Neural progenitor cell (in vitro differentiated cells): ENCODE results near the gene MAB21L1. TPM values are rescaled to one million over a fixed set of nuclear protein-coding genes. Genes with fewer than 3 reads are reported as not detected.

ENCODE experiments used
- DNase-seq: peaks from one replicate; pipeline ENCODE4 v3.0.0-alpha.2; 2016; ENCODE audit warnings: low spot score
- H2AFZ ChIP-seq: fragments of 200-600 bp; sonication (generic); replicated peaks from 2 replicates; pipeline ENCODE4 v1.6.1; 2016; ENCODE audit warnings: antibody characterized with exemption
- H3F3A ChIP-seq: fragments of 200-600 bp; sonication (generic); 2 replicates; pipeline ENCODE4 v1.6.1; 2016; ENCODE audit warnings: antibody characterized with exemption, low read depth
- H3K27ac ChIP-seq: fragments of 200-600 bp; sonication (generic); 2 replicates; pipeline ENCODE4 v1.5.1; 2016; ENCODE audit warnings: mild to moderate bottlenecking
- H3K27me3 ChIP-seq: fragments of 200-600 bp; sonication (generic); 2 replicates; pipeline ENCODE4 v1.6.1; 2016; ENCODE audit warnings: mild to moderate bottlenecking, moderate library complexity
- H3K36me3 ChIP-seq: fragments of 200-600 bp; sonication (generic); 2 replicates; pipeline ENCODE4 v1.5.1; 2016
- H3K4me1 ChIP-seq: fragments of 200-600 bp; sonication (generic); 2 replicates; pipeline ENCODE4 v1.6.1; 2016; ENCODE audit warnings: mixed run types
- H3K4me2 ChIP-seq: fragments of 200-600 bp; sonication (generic); 2 replicates; pipeline ENCODE4 v1.6.1; 2016
- H3K4me3 ChIP-seq: fragments of 200-600 bp; sonication (generic); 2 replicates; pipeline ENCODE4 v1.5.1; 2016
- H3K79me2 ChIP-seq: fragments of 200-600 bp; sonication (generic); 2 replicates; pipeline ENCODE4 v1.6.1; 2016; ENCODE audit warnings: low read depth
- H3K9ac ChIP-seq: fragments of 200-600 bp; sonication (generic); 2 replicates; pipeline ENCODE4 v1.6.1; 2016
- H3K9me3 ChIP-seq: fragments of 200-600 bp; sonication (generic); 2 replicates; pipeline ENCODE4 v1.5.1; 2016; ENCODE audit warnings: low read depth
- H4K20me1 ChIP-seq: fragments of 200-600 bp; sonication (generic); 2 replicates; pipeline ENCODE4 v1.6.1; 2016; ENCODE audit warnings: low read depth
- H3K27ac Mint-ChIP-seq: 3 replicates; pipeline ENCODE4 v1.8.0; 2021; ENCODE audit warnings: mixed read lengths
- H3K27me3 Mint-ChIP-seq: 2 replicates; pipeline ENCODE4 v1.8.0; 2022; ENCODE audit warnings: low read depth, mild to moderate bottlenecking, inconsistent platforms, moderate library complexity, mixed read lengths; ENCODE audit not compliant: insufficient read depth
- H3K36me3 Mint-ChIP-seq: 3 replicates; pipeline ENCODE4 v1.8.0; 2021; ENCODE audit warnings: mixed read lengths
- H3K4me1 Mint-ChIP-seq: 3 replicates; pipeline ENCODE4 v1.8.0; 2021; ENCODE audit warnings: mixed read lengths
- H3K4me3 Mint-ChIP-seq: 3 replicates; pipeline ENCODE4 v1.8.0; 2021; ENCODE audit warnings: mild to moderate bottlenecking, moderate library complexity, mixed read lengths
- H3K9me3 Mint-ChIP-seq: 3 replicates; pipeline ENCODE4 v1.8.0; 2020; ENCODE audit warnings: mixed read lengths
- CTCF ChIP-seq: fragments of 200-600 bp; sonication (generic); IDR thresholded peaks from 2 replicates; pipeline ENCODE4 v1.5.1; 2017; ENCODE audit warnings: antibody characterized with exemption, mild to moderate bottlenecking
- EZH2 ChIP-seq: fragments of 200-600 bp; sonication (generic); IDR thresholded peaks from 2 replicates; pipeline ENCODE4 v1.6.1; 2017; ENCODE audit warnings: antibody characterized with exemption, mild to moderate bottlenecking, moderate library complexity
- EZH2phosphoT487 ChIP-seq: fragments of 200-600 bp; sonication (generic); IDR thresholded peaks from 2 replicates; pipeline ENCODE4 v1.6.1; 2017; ENCODE audit warnings: antibody characterized with exemption
- total RNA-seq: library from RNA; depleted of rRNA; stranded (reverse); fragments of >200 nt; gene quantifications from 2 replicates; pipeline ENCODE4 v1.2.3, GENCODE V29; 2015; ENCODE audit warnings: low replicate concordance

MAB21L1 gene
- total RNA-seq, 1 donor from 2014 or later = not detected

DNA sequence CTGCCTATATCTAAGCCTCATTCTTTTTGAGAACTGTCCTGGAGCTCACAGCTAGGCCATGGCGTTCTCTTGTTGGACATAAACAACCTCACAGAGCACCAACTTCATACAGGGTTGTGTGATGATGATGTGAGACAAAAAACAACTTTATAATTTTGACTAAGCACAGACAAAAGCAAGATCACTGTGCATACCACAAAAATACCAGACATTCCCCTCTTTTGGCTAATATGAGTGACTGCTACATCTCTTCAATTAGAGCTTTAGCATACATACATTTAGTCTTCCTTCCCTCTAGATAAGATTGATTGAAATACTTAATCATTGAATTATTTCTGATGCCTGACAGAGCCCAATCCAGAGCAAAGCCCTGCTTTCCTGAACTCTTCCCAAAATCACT is 8.3 kb downstream of the MAB21L1 start:
- Histone ChIP-seq H3F3A (peaks cover 38% of the 10 kb centered on the region), H3K27me3 (peaks cover 23% of the 10 kb centered on the region), H3K36me3 (no peaks in the 10 kb centered on the region), H2AFZ (no peak overlapping the region), H3K27ac (no peak overlapping the region), H3K79me2 (no peaks in the 10 kb centered on the region), H3K9ac (no peak overlapping the region), H3K4me2 (peak overlapping the region; percentile 34), H4K20me1 (peaks cover 27% of the 10 kb centered on the region), H3K9me3 (no peaks in the 10 kb centered on the region), H3K4me1 (peaks cover 47% of the 10 kb centered on the region), H3K4me3 (no peak overlapping the region)
- DNase-seq = peak; percentile 18
- H3K4me1 Mint-ChIP-seq = peaks cover 28% of the 10 kb centered on the region
- H3K4me3 Mint-ChIP-seq = no peak overlapping the region
- no peak for TF ChIP-seq EZH2phosphoT487
- no peak for TF ChIP-seq EZH2
- peak overlapping the region; percentile 50 for H3K27ac Mint-ChIP-seq
- peaks cover 21% of the 10 kb centered on the region for H3K27me3 Mint-ChIP-seq
- no peaks in the 10 kb centered on the region for H3K9me3 Mint-ChIP-seq
- H3K36me3 Mint-ChIP-seq = no peaks in the 10 kb centered on the region

- Mint-ChIP-seq H3K4me1 (peaks cover 19% of the 10 kb centered on the region), H3K27ac (no peak overlapping the region), H3K9me3 (no peaks in the 10 kb centered on the region), H3K27me3 (peaks cover 1% of the 10 kb centered on the region), H3K4me3 (no peak overlapping the region), H3K36me3 (no peaks in the 10 kb centered on the region)
- Histone ChIP-seq H3K36me3 (no peaks in the 10 kb centered on the region), H3K9me3 (no peaks in the 10 kb centered on the region), H3K9ac (no peak overlapping the region), H3K4me3 (no peak overlapping the region), H3K4me2 (no peak overlapping the region), H3F3A (peaks cover 14% of the 10 kb centered on the region), H3K4me1 (peaks cover 29% of the 10 kb centered on the region), H4K20me1 (peaks cover 6% of the 10 kb centered on the region), H3K27me3 (no peaks in the 10 kb centered on the region), H2AFZ (no peak overlapping the region), H3K27ac (no peak overlapping the region), H3K79me2 (no peaks in the 10 kb centered on the region)
- TF ChIP-seq CTCF (no peak), EZH2phosphoT487 (no peak), EZH2 (no peak)
- no peak for DNase-seq
These were observed 11.1 kb downstream of the MAB21L1 start for GRCh38 chr13:35465371-35465770.

DNA sequence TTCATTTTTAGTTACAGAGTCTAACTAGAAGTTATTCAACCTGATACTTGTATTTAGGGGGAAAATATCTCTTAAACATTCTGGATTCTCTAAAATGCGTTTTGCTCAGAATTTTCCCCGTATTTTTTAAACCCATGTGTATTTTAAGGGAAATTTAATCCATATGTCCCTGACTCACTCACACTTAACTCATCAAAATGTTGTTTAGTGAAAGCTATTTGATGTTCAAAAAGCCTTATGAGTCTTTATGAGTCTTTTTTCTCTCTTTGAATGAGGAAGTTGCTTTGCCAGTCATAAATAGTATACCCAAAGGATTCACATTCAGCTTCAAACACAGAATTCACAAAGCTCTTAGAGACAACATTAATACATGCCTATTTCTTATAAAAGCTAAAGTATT is 16.4 kb downstream of the MAB21L1 start:
- H3K27ac Mint-ChIP-seq = no peak overlapping the region
- no peak overlapping the region for H2AFZ ChIP-seq
- no peaks in the 10 kb centered on the region for H3K9me3 ChIP-seq
- H3K36me3 ChIP-seq = no peaks in the 10 kb centered on the region
- no peaks in the 10 kb centered on the region for H3K27me3 ChIP-seq
- no peaks in the 10 kb centered on the region for H3K36me3 Mint-ChIP-seq
- H3K9me3 Mint-ChIP-seq = no peaks in the 10 kb centered on the region
- no peak overlapping the region for H3K4me3 ChIP-seq
- no peaks in the 10 kb centered on the region for H3K79me2 ChIP-seq
- TF ChIP-seq CTCF (no peak), EZH2 (no peak), EZH2phosphoT487 (no peak)
- DNase-seq = no peak
- H3K4me1 ChIP-seq = no peaks in the 10 kb centered on the region
- H3K4me1 Mint-ChIP-seq = no peaks in the 10 kb centered on the region
- no peak overlapping the region for H3K4me3 Mint-ChIP-seq
- H3K9ac ChIP-seq = no peak overlapping the region
- no peaks in the 10 kb centered on the region for H3F3A ChIP-seq
- H3K4me2 ChIP-seq = no peak overlapping the region
- no peaks in the 10 kb centered on the region for H3K27me3 Mint-ChIP-seq
- no peak overlapping the region for H3K27ac ChIP-seq
- H4K20me1 ChIP-seq = no peaks in the 10 kb centered on the region

- Mint-ChIP-seq H3K4me1 (no peaks in the 10 kb centered on the region), H3K4me3 (no peak overlapping the region), H3K36me3 (no peaks in the 10 kb centered on the region), H3K27ac (no peak overlapping the region), H3K27me3 (no peaks in the 10 kb centered on the region), H3K9me3 (no peaks in the 10 kb centered on the region)
- Histone ChIP-seq H3K27me3 (no peaks in the 10 kb centered on the region), H2AFZ (no peak overlapping the region), H3K4me3 (no peak overlapping the region), H3K79me2 (no peaks in the 10 kb centered on the region), H3K9ac (no peak overlapping the region), H3K27ac (no peak overlapping the region), H3K36me3 (no peaks in the 10 kb centered on the region), H4K20me1 (no peaks in the 10 kb centered on the region), H3F3A (no peaks in the 10 kb centered on the region), H3K9me3 (no peaks in the 10 kb centered on the region), H3K4me2 (no peak overlapping the region), H3K4me1 (no peaks in the 10 kb centered on the region)
- DNase-seq = no peak
- TF ChIP-seq EZH2phosphoT487 (no peak), EZH2 (no peak), CTCF (no peak)
These were observed 19.2 kb downstream of the MAB21L1 start for GRCh38 chr13:35457258-35457657.
